Epithelial cell of prostate (primary cell): ENCODE measurements around the gene DVL3.
"Not testable (repeated sequence)": the region's sequence is repeated elsewhere in the genome, so short reads cannot be mapped to it uniquely, and the experiment has no call there.

Source experiments
- DNase-seq: peaks from one replicate; pipeline ENCODE4 v3.0.0-alpha.2; 2011; ENCODE audit warnings: low read depth, low spot score
- H3K27ac ChIP-seq: fragments of 450-650 bp; 2 replicates; pipeline ENCODE4 v1.5.1; 2017; ENCODE audit warnings: mild to moderate bottlenecking

Gene DVL3

DNA sequence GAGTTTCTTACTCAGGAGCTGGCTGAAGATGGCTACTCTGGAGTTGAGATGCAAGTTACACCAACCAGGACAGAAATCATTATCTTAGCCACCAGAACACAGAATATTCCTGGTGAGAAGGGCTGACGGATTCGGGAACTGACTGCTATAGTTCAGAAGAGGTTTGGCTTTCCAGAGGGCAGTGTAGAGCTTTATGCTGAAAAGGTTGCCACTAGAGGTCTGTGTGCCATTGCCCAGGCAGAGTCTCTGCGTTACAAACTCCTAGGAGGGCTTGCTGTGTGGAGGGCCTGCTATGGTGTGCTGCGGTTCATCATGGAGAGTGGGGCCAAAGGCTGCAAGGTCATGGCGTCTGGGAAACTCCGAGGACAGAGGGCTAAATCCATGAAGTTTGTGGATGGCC is 5.4 kb upstream of the DVL3 start:
- H3K27ac ChIP-seq, DNase-seq: not testable (repeated sequence)

DNA sequence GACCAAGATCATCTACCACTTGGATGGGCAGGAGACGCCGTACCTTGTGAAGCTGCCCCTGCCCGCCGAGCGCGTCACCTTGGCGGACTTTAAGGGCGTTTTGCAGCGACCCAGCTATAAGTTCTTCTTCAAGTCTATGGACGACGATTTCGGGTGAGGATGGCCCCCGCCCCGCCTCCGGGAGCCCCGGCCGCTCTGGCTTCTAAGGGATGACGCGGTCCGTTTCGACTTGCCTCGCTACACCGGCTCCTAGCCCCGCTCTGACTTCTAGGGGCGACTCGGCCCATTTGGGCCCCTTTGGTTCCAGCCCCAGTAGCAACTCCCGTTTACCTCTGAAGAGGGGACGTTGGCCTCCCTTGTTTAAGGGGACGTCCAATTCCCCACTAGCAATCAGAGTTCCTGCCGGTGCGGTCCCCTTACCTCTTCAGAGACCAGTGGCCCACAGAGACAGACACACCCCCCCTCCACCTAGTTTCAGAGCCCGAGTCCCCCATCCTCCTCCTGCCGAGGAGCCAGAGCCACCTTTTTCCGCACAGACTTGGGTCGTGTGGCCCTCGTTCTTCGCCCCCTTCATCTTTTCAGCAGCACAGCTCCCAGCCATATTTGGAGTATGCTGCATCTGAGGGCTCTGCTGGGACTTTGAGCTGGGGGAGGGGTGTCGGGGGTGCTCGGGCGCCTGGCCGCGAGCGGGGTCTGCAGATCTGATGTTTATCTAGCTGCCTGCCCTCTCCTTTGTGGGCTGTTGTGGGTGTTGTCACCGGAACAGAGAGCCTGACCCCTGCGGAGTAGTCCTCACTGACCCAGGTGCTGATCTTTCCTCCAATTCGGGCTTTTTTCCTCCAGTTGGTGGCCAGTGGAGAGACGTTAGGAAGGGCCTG is 706 bp downstream of the DVL3 start:
- no peak for DNase-seq
- peak overlapping the region; percentile 79 for H3K27ac ChIP-seq

DNA sequence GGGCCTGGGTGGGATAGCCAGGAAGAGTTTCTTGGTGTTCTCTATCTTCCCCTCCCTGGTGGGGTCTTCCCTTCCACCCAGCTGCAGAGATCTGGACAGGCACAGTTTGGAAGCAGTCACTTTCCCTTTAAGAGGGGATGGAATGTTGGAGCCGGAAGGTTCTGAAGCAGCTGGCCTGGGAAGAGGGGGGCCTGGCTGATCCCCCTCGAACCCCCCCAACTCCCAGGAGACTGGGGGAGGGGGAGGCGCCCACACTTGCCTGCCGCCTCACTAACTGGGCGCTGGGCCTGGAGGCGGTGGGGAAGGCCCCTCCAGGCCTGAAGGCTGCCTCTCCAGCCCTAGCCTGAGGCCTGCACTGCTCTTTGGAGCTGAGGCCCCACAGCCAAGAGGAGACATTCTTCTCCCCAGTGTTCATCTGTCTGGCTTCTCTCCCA is 1.4 kb downstream of the DVL3 start:
- no peak for DNase-seq
- H3K27ac ChIP-seq = peak overlapping the region; percentile 79

DNA sequence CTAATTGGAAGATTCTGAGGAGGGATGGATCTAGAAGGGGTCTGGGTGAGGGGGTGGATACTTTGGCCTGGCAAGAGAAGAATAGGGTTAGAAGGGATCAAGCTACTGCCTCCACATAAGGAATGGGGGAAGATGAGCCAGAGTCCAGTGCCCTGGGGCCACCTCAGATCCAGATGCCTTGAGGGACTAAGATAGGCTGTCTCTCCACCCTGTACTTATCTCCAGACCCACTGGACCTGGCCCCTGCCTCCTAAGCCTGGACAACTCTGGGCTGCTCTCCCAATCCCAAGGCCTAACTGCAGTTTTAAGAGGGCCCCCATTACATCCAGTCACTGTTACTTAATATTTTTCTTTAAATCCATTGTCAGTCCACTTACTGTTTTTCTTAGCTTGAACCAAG is 2.0 kb downstream of the DVL3 start:
- no peak overlapping the region for H3K27ac ChIP-seq
- no peak for DNase-seq

DNA sequence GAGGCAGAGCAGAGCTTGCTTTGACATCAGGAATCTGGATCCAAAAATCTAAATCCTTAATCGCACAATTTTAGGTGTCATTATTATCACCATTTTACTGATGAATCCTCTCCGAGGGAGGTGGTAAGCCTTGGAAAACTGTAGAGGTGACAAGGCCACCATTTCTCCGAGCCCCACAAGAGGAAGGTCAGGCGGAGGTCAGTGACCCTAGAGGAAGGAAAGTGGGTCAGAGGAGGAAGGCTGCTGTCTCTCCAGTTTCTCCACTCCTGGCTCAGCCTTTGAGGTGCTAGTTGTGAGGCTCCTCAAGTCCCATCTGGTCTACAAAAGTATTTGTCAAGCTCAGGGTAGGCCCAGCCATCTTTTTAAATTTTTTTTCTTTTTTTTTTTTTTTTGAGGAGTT is 3.2 kb downstream of the DVL3 start:
- DNase-seq = no peak
- no peak overlapping the region for H3K27ac ChIP-seq

GRCh38 chr3:184160456-184160855 is 5.3 kb downstream of the DVL3 start:
- H3K27ac ChIP-seq = no peak overlapping the region
- DNase-seq = no peak

DNA sequence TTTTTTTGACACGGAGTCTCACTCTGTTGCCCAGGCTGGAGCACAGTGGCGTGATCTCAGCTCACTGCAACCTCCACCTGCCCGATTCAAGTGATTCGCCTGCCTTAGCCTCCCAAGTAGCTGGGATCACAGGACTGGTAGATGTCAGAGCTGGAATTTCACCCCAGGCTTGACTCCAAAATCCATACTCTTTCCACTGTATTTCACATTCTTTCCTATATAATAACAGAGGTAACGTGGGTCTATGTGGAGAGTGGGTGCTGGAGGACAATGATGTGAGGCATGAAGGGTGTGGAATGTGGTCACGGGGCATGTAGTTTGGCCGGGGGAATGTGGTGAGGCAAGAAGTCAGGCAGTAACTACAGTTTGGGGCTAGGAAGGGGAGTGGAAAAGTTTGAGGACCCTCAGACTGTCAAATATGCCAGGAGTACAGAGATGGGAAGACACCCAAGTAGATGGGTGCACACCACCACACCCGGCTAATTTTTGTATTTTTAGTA is 7.4 kb downstream of the DVL3 start:
- not testable (repeated sequence) for DNase-seq, H3K27ac ChIP-seq

DNA sequence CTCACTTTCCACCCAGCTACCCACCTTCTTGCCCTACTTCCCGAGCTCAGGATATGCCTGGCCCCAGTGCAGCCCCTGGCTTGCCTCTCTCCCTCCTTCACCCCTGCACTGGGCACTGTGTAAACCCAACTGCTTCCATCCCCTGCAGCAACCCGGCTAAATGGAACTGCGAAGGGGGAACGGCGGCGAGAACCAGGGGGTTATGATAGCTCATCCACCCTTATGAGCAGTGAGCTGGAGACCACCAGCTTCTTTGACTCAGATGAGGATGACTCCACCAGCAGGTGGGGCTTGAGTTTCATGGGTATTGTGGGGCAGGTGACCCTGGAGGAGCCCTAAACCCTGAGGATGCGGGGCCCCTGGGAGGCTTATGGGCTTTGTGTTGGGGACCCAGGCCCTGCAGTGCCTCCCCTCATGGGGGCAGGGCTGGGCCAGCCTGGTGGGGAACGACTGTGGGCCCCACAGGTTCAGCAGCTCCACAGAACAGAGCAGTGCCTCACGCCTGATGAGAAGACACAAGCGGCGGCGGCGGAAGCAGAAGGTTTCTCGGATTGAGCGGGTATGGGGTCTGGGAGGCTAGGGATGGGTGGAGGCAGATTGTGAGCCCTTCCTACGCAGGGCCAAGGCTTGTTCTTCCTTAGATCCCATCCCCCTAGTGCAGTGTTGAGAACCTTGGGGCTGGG is 9.6 kb downstream of the DVL3 start:
- H3K27ac ChIP-seq = no peak overlapping the region

GRCh38 chr3:184165543-184165942 is 10.4 kb downstream of the DVL3 start:
- DNase-seq = no peak
- no peak overlapping the region for H3K27ac ChIP-seq

More for the DNA sequence above, 9.6 kb downstream of the DVL3 start:
- DNase-seq = no peak

DNA sequence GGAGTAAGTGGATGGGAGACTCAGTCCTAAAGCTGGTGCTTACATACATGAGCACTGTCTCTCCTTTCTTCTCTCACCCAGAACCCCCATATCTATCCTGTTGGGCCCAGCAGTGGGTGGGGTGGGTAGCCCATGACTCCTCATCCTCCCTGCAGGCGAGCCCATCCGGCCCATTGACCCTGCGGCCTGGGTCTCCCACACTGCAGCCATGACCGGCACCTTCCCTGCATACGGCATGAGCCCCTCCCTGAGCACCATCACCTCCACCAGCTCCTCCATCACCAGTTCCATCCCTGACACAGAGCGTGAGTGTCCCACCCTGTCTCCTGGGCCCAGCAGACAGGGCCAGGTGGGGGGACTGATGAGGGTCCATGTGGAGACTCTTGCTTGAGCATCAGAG is 11.5 kb downstream of the DVL3 start:
- H3K27ac ChIP-seq = no peak overlapping the region
- DNase-seq = no peak

DNA sequence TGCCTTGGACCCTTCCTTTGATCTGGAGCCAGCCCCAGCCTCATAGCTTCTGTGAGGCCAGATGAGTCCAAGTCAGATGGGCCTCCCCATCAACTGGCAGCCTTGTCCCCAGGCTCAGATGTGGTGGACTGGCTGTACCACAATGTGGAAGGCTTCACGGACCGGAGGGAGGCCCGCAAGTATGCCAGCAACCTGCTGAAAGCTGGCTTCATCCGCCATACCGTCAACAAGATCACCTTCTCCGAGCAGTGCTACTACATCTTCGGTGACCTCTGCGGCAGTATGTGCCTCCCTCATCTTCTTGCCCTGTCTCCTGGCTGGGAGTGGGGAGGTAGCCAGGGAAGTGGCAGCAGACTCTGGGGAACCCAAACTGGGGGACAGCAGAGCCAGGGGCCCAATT is 12.6 kb downstream of the DVL3 start:
- no peak overlapping the region for H3K27ac ChIP-seq
- no peak for DNase-seq

- H3K27ac ChIP-seq = peak overlapping the region; percentile 34
- no peak for DNase-seq
Measured at GRCh38 chr3:184168363-184169120, 13.4 kb downstream of the DVL3 start.

DNA sequence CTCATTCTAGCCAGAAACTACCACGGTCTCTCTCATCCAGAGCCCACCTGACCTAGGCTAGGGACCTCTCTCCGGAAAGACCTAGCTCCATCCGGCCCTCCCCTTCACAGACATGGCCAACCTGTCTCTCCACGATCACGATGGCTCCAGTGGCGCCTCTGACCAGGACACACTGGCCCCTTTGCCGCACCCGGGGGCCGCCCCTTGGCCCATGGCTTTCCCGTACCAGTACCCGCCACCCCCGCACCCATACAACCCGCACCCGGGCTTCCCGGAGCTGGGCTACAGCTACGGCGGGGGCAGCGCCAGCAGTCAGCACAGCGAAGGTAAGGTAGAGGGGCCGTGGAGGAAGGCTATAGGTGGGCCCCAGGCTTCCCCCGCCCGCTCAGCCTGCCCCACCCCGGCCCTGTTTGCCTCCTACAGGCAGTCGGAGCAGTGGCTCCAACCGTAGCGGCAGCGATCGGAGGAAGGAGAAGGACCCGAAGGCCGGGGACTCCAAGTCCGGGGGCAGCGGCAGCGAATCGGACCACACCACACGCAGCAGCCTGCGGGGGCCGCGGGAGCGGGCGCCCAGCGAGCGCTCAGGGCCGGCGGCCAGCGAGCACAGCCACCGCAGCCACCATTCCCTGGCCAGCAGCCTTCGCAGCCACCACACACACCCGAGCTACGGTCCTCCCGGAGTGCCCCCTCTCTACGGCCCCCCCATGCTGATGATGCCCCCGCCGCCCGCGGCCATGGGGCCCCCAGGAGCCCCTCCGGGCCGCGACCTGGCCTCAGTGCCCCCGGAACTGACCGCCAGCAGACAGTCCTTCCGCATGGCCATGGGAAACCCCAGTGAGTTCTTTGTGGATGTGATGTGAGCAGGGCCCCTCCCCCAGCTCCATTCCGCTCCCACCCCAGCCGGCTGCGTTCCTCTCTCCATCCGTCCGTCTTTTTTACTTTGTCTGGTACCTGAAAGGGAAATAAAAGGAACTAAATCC is 15.0 kb downstream of the DVL3 start:
- DNase-seq = no peak
- no peak overlapping the region for H3K27ac ChIP-seq

DNA sequence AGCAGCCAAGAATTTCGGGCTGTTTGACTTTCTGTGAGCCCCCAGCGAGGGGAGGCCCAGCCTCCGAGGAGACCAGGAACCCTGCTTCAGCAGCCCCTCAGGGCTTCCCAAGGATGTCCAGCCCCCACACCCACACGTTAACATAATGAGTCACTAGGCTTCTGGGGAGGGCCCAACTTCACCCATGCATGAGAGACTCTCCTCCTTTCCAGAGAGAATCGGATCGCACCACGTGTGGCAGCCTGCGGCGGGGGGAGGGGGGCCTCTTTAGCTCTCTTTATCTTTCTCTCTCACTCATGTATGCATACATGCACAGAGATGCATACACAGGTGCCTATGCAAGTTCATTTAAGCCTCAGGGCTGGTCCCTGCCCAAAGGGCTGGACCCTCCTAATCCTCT is 16.4 kb downstream of the DVL3 start:
- no peak overlapping the region for H3K27ac ChIP-seq
- DNase-seq = no peak

GRCh38 chr3:184172681-184173373 is 17.6 kb downstream of the DVL3 start:
- peak overlapping the region; percentile 76 for H3K27ac ChIP-seq
- DNase-seq = no peak

DNA sequence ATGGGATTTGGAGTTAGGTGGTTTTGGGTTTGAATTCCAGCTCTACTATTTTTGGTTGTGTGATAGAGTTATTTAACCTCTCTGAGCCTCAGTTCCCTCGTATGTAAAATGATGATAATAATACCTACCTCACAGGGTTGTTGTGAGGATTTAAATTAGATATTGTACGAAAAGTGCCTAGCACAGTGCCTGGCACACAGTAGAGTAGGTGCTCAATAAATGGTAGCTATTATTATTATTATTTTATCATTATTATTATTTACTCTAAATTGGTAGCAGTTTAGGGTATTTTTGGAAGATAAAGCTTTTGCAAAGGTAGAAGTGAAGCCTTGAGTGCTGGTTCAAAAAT is 18.2 kb downstream of the DVL3 start:
- DNase-seq = no peak
- H3K27ac ChIP-seq = peak overlapping the region; percentile 76

- DNase-seq = no peak
- H3K27ac ChIP-seq = peak overlapping the region; percentile 76
Measured at GRCh38 chr3:184174284-184174645, 19.1 kb downstream of the DVL3 start.

GRCh38 chr3:184174646-184175492 is 19.7 kb downstream of the DVL3 start, which contains the start of gene AP2M1:
Gene AP2M1 (plus strand): TSS chr3:184174855. CDS start chr3:184176994, 2,139 bp downstream.
- peak within 1 kb of the TSS; percentile 76 for H3K27ac ChIP-seq
- peak; percentile 98 for DNase-seq
